GM23338 (cell line): ENCODE data around the gene OR4F15. TPM values are rescaled to one million over a fixed set of nuclear protein-coding genes. Genes with fewer than 3 reads are reported as not detected.

Experiments
- ATAC-seq: fragments of 200-7000 bp; cut with Tn5 transposase; 3 replicates; pipeline ENCODE4 v1.9.1; 2020
- DNase-seq: peaks from one replicate; pipeline ENCODE4 v3.0.0-alpha.2; 2015; ENCODE audit warnings: low spot score
- H2AFZ ChIP-seq: fragments of 200-600 bp; sonication (generic); 2 replicates; pipeline ENCODE4 v1.8.0; 2016; ENCODE audit warnings: antibody characterized with exemption, mild to moderate bottlenecking, moderate library complexity
- H3F3A ChIP-seq: fragments of 200-600 bp; sonication (generic); replicated peaks from 2 replicates; pipeline ENCODE4 v1.8.0; 2017; ENCODE audit warnings: antibody characterized with exemption, mixed run types, low read depth
- H3K27ac ChIP-seq: fragments of 200-600 bp; sonication (generic); 2 replicates; pipeline ENCODE4 v1.6.1; 2016; ENCODE audit warnings: low read depth
- H3K27me3 ChIP-seq: fragments of 200-600 bp; sonication (generic); 2 replicates; pipeline ENCODE4 v1.8.0; 2016; ENCODE audit warnings: mild to moderate bottlenecking, mixed run types, moderate library complexity; ENCODE audit not compliant: insufficient read depth
- H3K36me3 ChIP-seq: fragments of 200-600 bp; sonication (generic); 2 replicates; pipeline ENCODE4 v1.8.0; 2016; ENCODE audit warnings: mild to moderate bottlenecking; ENCODE audit not compliant: insufficient read depth
- H3K4me1 ChIP-seq: fragments of 200-600 bp; sonication (generic); 2 replicates; pipeline ENCODE4 v1.8.0; 2016; ENCODE audit warnings: mild to moderate bottlenecking, moderate library complexity; ENCODE audit not compliant: insufficient read depth
- H3K4me2 ChIP-seq: fragments of 200-600 bp; sonication (generic); 2 replicates; pipeline ENCODE4 v1.7.1; 2017; ENCODE audit warnings: mixed run types
- H3K4me3 ChIP-seq: fragments of 200-600 bp; sonication (generic); 2 replicates; pipeline ENCODE4 v1.6.1; 2016; ENCODE audit warnings: mixed run types
- H3K79me2 ChIP-seq: fragments of 200-600 bp; sonication (generic); replicated peaks from 2 replicates; pipeline ENCODE4 v1.8.0; 2017; ENCODE audit warnings: mild to moderate bottlenecking; ENCODE audit not compliant: insufficient read depth
- H3K9me2 ChIP-seq: fragments of 200-600 bp; sonication (generic); 2 replicates; pipeline ENCODE4 v1.8.0; 2017; ENCODE audit not compliant: insufficient read depth
- H4K20me1 ChIP-seq: fragments of 200-600 bp; sonication (generic); replicated peaks from 2 replicates; pipeline ENCODE4 v1.8.0; 2017; ENCODE audit warnings: mild to moderate bottlenecking; ENCODE audit not compliant: insufficient read depth
- H3K27ac Mint-ChIP-seq: 2 replicates; pipeline ENCODE4 v1.8.0; 2020; ENCODE audit warnings: inconsistent platforms, mild to moderate bottlenecking, moderate library complexity, mixed read lengths
- H3K27me3 Mint-ChIP-seq: 3 replicates; pipeline ENCODE4 v1.8.0; 2022; ENCODE audit warnings: low read depth, mild to moderate bottlenecking, moderate library complexity, mixed read lengths, inconsistent platforms; ENCODE audit not compliant: insufficient read depth, poor library complexity
- H3K36me3 Mint-ChIP-seq: 3 replicates; pipeline ENCODE4 v1.8.0; 2021; ENCODE audit warnings: low read depth, mild to moderate bottlenecking, inconsistent platforms, moderate library complexity, mixed read lengths
- H3K4me1 Mint-ChIP-seq: 3 replicates; pipeline ENCODE4 v1.8.0; 2020; ENCODE audit warnings: mild to moderate bottlenecking, inconsistent platforms, mixed read lengths
- H3K4me3 Mint-ChIP-seq: 3 replicates; pipeline ENCODE4 v1.8.0; 2021; ENCODE audit warnings: moderate library complexity, mild to moderate bottlenecking, inconsistent platforms, mixed read lengths
- H3K9me3 Mint-ChIP-seq: 3 replicates; pipeline ENCODE4 v1.8.0; 2020; ENCODE audit warnings: moderate library complexity, mild to moderate bottlenecking, inconsistent platforms, mixed read lengths
- CREB1 ChIP-seq: fragments of 250-450 bp; sonication (Bioruptor Pico); IDR thresholded peaks from 2 replicates; pipeline ENCODE4 v1.5.0; 2020; ENCODE audit warnings: low read depth, mild to moderate bottlenecking, moderate library complexity
- CTCF ChIP-seq, 2 experiments: fragments of 200-600 bp in 1 of 2; sonication (generic) in 1 of 2; conservative IDR thresholded peaks; 2 replicates each; pipeline versions ENCODE4 v1.5.1 to v1.6.1; 2016 to 2017; ENCODE audit warnings: antibody characterized with exemption in 2 of 2, low read depth in 2 of 2, mild to moderate bottlenecking in 2 of 2, moderate library complexity in 1 of 2
- EZH2phosphoT487 ChIP-seq: fragments of 200-600 bp; sonication (generic); IDR thresholded peaks from one replicate; pipeline ENCODE4 v1.8.1; 2018; ENCODE audit warnings: antibody characterized with exemption; ENCODE audit not compliant: unreplicated experiment
- POLR2AphosphoS5 ChIP-seq: IDR thresholded peaks from 2 replicates; pipeline ENCODE4 v1.6.1; 2016; ENCODE audit warnings: antibody characterized with exemption, low read depth
- REST ChIP-seq: IDR thresholded peaks from one replicate; pipeline ENCODE4 v1.6.1; 2018; ENCODE audit warnings: antibody characterized with exemption; ENCODE audit not compliant: unreplicated experiment
- ZNF331 ChIP-seq: fragments of 250-450 bp; sonication (Bioruptor Pico); IDR thresholded peaks from 2 replicates; pipeline ENCODE4 v1.5.0; 2020; ENCODE audit warnings: low read depth, mild to moderate bottlenecking, moderate library complexity
- polyA plus RNA-seq: library from polyadenylated mRNA; unstranded; fragments of >200 nt; fragmentation: Nextera tagmentation; extraction: Ambion mirVana; gene quantifications from 2 replicates; pipeline ENCODE4 v1.2.1, GENCODE V29; 2016
- total RNA-seq: library from RNA; depleted of rRNA; stranded (reverse); fragments of >200 nt; shearing (Covaris generic); gene quantifications from 2 replicates; pipeline ENCODE4 v1.2.3, GENCODE V29; 2014

The OR4F15 gene
- total and polyA plus RNA-seq, 2 experiments from 2014 or later, result not detected

- TF ChIP-seq REST, result no peak
- no peak for TF ChIP-seq POLR2AphosphoS5
- no peak for TF ChIP-seq EZH2phosphoT487
- no peak for TF ChIP-seq ZNF331 (CRISPR knock-in tag)
These were observed 7.6 kb upstream of the OR4F15 start (continued) for GRCh38 chr15:101804375-101804774.

- Histone ChIP-seq H3K4me1 (no peaks in the 10 kb centered on the region), H2AFZ (no peak overlapping the region), H3K27ac (no peak overlapping the region), H3K79me2 (no peaks in the 10 kb centered on the region), H3K36me3 (no peaks in the 10 kb centered on the region), H3K4me2 (no peak overlapping the region), H3K4me3 (no peak overlapping the region), H4K20me1 (no peaks in the 10 kb centered on the region), H3K9me2 (no peaks in the 10 kb centered on the region), H3F3A (no peaks in the 10 kb centered on the region), H3K27me3 (no peaks in the 10 kb centered on the region)
- no peaks in the 10 kb centered on the region for H3K4me1 Mint-ChIP-seq
- no peak overlapping the region for H3K27ac Mint-ChIP-seq
- ATAC-seq (no peak), DNase-seq (no peak)
- TF ChIP-seq ZNF331 (CRISPR knock-in tag) (no peak), CREB1 (CRISPR knock-in tag) (no peak), REST (no peak), CTCF (conservative IDR thresholded peaks at IDR 0.05; ENCODE audit: low read depth in 2 of 2) (no peak), POLR2AphosphoS5 (no peak)
- no peak overlapping the region for H3K4me3 Mint-ChIP-seq
- H3K27me3 Mint-ChIP-seq, result peaks cover 2% of the 10 kb centered on the region
- H3K9me3 Mint-ChIP-seq, result no peaks in the 10 kb centered on the region
- H3K36me3 Mint-ChIP-seq, result no peaks in the 10 kb centered on the region
These were observed 7.1 kb upstream of the OR4F15 start for GRCh38 chr15:101804941-101805340.
